Left forelimb (tissue), 1 donor: ENCODE measurements around the gene PPP1R18.

ENCODE experiments used
- DNase-seq: peaks from one replicate; pipeline ENCODE4 v3.0.0-alpha.2; 2018; ENCODE audit warnings: low spot score

Gene PPP1R18

GRCh38 chr6:30689022-30689865 lies 2.8 kb upstream of the PPP1R18 start:
- DNase-seq, result no peak

- no peak for DNase-seq
These were observed 2.1 kb upstream of the PPP1R18 start for GRCh38 chr6:30688569-30688968.

DNA sequence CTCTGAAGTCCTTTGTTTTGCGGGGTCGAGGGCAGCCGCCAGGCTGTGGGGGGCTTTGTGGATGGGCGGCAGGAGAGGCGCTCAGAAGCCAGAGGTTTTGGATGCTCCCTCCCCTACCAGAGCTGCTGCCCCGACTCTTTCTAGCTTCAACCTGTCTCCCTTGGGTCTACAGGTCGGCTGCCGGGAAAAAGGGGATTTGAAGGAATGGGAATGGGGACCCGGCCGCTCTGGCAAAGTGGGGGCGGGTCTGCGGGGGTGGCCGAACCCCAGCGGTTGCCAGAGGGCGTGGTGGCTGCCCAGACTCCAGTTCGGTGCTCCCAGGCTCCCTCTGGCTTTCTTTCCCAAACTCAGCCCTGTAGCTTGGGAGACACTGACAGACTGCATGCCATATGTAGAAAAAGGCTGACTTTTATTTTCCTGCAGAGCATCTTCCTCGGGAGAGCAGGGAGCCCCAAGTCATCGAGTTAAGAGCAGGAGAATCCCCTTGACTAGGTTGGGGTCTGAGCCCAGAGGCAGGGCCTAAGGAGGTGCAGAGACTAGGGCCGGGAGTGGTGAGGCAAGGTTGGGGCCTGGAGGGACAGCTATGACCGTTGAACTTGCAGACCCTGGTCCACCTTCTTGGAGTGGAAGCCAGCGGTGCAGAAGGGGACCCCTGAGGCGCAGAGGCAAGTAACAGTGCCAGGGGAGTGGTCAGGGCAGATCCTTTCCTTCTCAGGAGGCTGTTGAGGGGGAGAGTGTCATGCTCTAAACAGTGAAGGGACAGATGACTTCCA lies 1.4 kb upstream of the PPP1R18 start:
- DNase-seq, result no peak

GRCh38 chr6:30686908-30687658 lies 638 bp upstream of the PPP1R18 start:
- peak; percentile 99 for DNase-seq

- DNase-seq, result no peak
These were observed 1.1 kb downstream of the PPP1R18 start for GRCh38 chr6:30685157-30686008.

DNA sequence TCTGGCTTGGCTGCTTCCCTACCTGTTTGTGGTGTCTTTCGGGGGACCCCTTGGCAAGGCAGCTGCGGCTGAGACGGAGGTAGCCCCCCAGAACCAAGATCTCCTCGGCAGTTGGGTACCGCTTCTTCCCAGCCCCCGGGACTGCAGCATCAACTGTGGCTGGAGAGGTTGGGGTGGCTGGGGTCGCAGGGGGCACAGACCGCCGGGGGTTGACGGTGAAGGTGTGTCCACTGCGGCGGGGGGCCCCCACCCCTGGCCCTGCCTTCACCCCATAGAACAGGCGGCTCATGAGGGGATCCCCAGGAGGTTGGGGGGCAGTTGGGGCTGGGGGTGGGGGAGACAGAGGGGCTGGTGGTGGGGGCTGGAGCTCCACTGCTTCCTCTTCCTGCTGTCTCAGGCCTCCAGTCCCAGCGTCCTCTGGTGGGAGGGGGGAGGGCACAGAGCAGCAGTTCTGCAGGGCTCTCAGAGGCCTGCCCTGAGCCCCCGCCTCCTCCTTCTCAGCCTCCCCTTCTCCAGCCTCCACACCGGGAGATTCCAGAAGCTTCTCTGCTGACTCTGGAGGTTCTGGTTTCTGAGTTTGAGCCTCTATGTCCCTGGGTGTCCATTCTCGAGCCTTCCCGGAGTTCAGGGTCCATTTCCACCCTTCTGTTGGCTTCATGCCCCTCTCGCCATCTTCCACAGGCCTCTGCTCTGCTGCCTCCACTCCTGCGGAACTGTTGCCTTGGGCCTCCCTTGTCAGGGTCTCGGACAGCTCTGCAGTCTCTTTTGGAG lies 1.9 kb downstream of the PPP1R18 start:
- no peak for DNase-seq

GRCh38 chr6:30683980-30684338 lies 2.5 kb downstream of the PPP1R18 start:
- no peak for DNase-seq

DNA sequence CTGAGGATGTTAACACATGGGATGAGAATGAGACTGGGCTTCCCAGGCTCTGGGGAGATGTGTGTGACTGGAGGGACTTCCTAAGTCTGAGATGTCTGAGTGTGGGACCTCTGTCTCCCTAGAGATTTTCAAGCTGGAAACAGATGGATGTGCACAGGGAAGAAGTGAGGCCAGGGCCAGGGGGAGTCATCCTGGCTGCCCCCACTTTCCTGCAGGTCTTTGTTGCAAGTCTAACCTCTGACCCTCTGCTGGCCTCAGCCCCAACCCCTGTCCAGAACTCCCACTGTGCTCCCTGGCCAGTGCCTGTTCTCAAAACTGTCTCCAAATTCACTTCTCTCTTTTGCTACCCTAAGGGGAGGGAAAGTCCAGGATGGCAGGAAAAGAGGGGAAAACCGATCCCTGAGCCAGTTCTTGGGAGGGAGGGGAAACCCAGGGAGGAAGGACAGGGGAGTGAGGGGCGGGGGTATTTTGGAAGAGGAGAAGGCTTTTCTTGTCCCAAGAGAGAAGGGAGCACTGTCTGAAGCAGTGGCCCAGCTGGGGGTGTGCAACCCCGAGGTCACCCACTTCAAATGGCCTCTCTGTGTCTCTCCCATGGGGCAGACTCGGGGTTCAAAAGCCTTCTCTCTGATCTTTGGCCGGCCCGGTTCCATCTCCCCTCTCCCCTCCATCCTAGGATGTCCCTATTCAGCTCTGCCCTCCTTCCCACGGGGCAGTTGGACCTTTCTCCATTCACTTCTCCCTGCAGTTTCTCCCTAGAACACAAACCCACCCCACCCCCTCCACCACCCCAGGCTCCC lies 3.1 kb downstream of the PPP1R18 start:
- no peak for DNase-seq

- no peak for DNase-seq
These were observed 4.0 kb downstream of the PPP1R18 start for GRCh38 chr6:30682143-30683117.

DNA sequence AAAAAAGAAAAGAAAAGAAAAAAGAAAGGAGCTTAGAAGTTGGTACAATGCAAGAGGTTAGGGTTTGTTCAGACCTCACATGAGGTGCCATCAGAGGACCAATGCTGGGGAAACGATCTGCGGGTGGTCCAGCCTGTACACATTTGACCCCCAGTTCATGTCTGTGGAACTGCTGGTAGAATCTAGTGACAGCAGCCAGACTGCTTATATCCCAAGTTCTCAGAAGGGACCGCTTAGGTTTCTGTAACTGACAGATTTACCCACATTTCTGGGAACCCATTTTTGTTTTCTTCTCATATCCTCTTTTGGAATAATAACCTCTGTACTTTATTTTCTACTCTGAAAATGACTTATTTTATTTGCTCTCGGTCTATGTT lies 4.7 kb downstream of the PPP1R18 start:
- no peak for DNase-seq

GRCh38 chr6:30679765-30680535 lies 6.5 kb downstream of the PPP1R18 start:
- no peak for DNase-seq

DNA sequence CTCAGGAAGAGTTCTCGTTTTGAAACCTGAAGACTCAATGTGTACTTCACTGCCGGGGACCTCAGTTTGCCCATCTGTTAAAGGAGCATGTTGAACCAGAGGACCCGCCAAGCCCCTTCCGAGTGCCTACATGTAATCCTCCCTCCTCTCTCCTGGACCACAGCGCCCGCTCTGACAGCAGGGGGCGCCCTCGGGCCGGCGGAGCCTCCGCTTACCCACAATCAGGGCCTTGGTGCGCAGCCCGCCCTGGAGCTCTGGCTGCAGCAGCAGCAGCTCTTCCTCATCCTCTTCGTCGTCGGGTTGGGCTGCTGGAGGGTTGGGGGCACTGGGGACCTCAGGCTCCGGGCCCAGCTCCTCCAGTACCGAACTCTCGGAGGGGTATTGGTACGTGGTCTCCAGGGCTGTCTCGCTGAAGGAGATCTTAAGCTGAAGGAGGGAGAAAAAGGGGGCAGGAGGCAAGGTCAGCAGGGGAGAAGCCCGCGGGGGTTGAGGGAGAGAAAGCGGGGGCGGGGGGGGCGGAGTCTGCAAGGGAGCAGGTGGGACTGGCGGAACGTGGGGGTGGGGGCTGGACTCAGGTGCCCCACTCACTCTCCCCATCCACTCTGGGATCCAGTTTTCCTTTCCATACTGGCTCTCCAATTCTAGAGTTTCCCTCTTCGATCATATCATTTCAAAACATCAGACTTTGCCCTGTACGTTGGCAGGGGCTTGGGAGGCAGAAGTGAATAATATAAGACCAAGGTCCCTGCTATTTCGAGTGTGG lies 7.3 kb downstream of the PPP1R18 start:
- peak; percentile 90 for DNase-seq

DNA sequence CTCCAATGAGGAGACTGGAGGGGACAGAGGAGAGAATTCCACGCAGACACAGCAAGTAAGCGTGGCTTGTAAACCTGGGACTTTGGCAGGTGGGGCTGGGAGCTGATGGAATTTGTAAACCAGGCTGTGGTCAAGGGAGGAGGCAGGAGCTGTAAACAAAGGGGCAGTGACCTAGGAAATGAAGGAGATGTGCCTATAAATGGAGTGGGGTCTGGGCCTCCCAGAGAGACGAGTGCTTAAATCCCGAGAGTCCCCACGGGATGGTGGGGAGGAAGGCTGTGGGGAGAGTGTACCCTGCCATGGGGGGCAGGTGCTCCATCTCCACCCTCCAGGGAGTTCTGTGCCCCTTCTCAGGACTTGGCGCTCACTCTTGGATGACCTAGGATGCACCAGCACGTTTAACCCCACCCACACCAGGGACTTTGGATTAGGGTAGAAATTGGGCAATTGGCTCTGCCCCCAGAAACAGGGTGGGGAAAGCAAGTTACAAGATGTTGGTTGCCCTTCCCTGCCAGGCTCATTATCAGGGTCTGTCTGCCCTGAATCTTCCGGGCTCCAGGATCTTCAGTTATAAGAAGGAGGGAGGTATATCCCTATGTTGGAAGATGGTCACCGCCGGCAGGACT lies 9.7 kb downstream of the PPP1R18 start:
- DNase-seq, result no peak

- peak; percentile 95 for DNase-seq
These were observed 13.8 kb downstream of the PPP1R18 start, which contains the start of gene DHX16 for GRCh38 chr6:30672445-30673253. Gene DHX16 (minus strand): TSS chr6:30673006. CDS start chr6:30672841, 165 bp downstream.

- DNase-seq, result no peak
These were observed 15.5 kb downstream of the PPP1R18 start for GRCh38 chr6:30670760-30671527.
